ENCODE measurements around the gene ACSL4. TPM values are rescaled to one million over a fixed set of nuclear protein-coding genes. Genes with fewer than 3 reads are reported as not detected.

Gene ACSL4
- total RNA-seq, 1 donor from 2014 or later, result 77.9 TPM

DNA sequence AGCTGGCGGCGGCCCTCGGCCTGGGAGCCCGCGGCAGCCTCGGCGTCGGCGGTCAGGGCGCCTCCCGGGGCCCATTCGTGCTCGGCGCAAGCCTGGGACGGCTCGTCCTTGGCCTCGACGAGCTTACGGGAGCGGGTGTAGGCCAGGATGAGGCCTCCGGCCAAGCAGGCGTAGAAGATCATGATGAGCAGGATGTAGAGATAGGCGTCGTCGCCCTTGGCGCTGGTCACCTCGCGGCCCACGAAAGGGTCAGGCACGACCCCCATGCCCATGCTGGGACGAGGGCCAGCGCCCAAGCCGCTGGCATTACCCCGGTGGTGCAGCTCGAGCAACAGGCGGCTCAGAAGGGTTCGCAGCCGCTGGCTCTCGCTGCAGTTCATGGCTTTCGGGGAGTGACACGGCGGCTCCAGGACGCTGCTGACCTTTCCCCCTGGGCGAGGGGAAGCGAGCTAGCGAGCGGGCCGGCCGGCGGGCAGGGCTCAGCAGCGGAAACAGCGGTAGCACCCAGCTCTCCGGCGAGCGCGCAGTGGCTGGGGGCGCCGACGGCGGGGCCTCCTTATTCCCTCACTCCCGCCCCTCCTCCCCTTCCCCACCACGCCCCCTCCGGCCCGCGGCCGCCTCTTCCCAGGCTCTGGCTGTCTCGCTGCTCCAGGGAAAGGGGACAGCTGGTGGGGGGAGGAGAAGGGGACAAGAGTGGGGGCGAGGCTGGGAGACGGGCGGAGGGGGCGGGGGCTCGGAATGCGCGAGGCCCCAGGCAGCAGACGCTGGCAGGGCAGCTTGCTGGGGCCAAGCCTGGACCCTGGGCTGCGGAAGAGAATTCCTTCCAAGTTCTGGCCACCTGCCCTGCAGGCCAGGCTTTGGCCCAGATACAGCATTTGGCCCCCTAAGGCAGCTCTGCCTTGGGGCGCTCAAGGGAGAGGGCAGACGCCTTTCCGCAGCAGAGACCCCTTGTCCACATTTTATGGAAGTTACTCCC is 108.1 kb downstream of the ACSL4 start, which contains the start of gene KCNE5:
Gene KCNE5, minus strand, starts transcription at position 532 of the 976 bp plus-strand sequence. Its CDS starts 152 bp downstream, at position 380.
- DNase-seq, result peak; percentile 55
- Mint-ChIP-seq H3K9me3 (ENCODE audit: unreplicated experiment) (no peaks in the 10 kb centered on the region), H3K36me3 (ENCODE audit: unreplicated experiment) (peaks cover 5% of the 10 kb centered on the region), H3K4me3 (ENCODE audit: unreplicated experiment) (peak within 1 kb of the TSS; percentile 46), H3K27ac (ENCODE audit: unreplicated experiment) (no peak within 1 kb of the TSS), H3K4me1 (ENCODE audit: low read depth, unreplicated experiment) (peaks cover 4% of the 10 kb centered on the region), H3K27me3 (ENCODE audit: unreplicated experiment) (no peaks in the 10 kb centered on the region)
- TF ChIP-seq, protein P1, sequence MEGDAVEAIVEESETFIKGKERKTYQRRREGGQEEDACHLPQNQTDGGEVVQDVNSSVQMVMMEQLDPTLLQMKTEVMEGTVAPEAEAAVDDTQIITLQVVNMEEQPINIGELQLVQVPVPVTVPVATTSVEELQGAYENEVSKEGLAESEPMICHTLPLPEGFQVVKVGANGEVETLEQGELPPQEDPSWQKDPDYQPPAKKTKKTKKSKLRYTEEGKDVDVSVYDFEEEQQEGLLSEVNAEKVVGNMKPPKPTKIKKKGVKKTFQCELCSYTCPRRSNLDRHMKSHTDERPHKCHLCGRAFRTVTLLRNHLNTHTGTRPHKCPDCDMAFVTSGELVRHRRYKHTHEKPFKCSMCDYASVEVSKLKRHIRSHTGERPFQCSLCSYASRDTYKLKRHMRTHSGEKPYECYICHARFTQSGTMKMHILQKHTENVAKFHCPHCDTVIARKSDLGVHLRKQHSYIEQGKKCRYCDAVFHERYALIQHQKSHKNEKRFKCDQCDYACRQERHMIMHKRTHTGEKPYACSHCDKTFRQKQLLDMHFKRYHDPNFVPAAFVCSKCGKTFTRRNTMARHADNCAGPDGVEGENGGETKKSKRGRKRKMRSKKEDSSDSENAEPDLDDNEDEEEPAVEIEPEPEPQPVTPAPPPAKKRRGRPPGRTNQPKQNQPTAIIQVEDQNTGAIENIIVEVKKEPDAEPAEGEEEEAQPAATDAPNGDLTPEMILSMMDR (IDR thresholded peaks at IDR 0.05; ENCODE audit: partially characterized antibody, unreplicated experiment), result no peak

DNA sequence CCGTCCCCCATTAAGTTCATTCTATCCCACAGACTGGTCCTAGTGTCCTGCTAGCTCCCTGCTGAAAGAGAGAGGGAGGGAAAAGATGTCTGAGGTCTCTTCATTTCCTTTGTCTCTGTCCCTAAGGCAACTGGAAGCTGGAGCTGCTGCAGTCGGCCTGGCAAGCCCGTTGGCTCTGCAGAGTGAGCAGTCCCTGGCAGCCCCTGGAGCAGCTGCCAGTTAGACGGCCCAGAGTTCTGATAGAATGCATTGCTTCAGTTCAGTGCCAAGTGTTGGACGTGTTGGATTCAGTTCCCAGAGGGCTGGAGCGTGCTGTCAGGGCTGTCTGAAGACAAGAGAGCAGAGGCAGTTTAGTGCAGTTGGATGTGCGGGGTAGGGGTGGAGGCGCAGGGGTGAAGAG is 109.1 kb downstream of the ACSL4 start:
- TF ChIP-seq, protein P1 (IDR thresholded peaks at IDR 0.05; ENCODE audit: partially characterized antibody, unreplicated experiment), result no peak
- Mint-ChIP-seq H3K4me3 (ENCODE audit: unreplicated experiment) (no peak overlapping the region), H3K4me1 (ENCODE audit: low read depth, unreplicated experiment) (peaks cover 6% of the 10 kb centered on the region), H3K9me3 (ENCODE audit: unreplicated experiment) (no peaks in the 10 kb centered on the region), H3K27me3 (ENCODE audit: unreplicated experiment) (no peaks in the 10 kb centered on the region), H3K27ac (ENCODE audit: unreplicated experiment) (no peak overlapping the region), H3K36me3 (ENCODE audit: unreplicated experiment) (peaks cover 5% of the 10 kb centered on the region)
- DNase-seq, result no peak

- no peak overlapping the region for H3K4me3 Mint-ChIP-seq (ENCODE audit: unreplicated experiment)
- H3K36me3 Mint-ChIP-seq (ENCODE audit: unreplicated experiment), result no peaks in the 10 kb centered on the region
- no peaks in the 10 kb centered on the region for H3K27me3 Mint-ChIP-seq (ENCODE audit: unreplicated experiment)
- H3K4me1 Mint-ChIP-seq (ENCODE audit: low read depth, unreplicated experiment), result peaks cover 6% of the 10 kb centered on the region
- H3K27ac Mint-ChIP-seq (ENCODE audit: unreplicated experiment), result no peak overlapping the region
- H3K9me3 Mint-ChIP-seq (ENCODE audit: unreplicated experiment), result no peaks in the 10 kb centered on the region
- DNase-seq, result no peak
- TF ChIP-seq, protein P1 (IDR thresholded peaks at IDR 0.05; ENCODE audit: partially characterized antibody, unreplicated experiment), result no peak
These were observed 110.8 kb downstream of the ACSL4 start for GRCh38 chrX:109622270-109622669.

DNA sequence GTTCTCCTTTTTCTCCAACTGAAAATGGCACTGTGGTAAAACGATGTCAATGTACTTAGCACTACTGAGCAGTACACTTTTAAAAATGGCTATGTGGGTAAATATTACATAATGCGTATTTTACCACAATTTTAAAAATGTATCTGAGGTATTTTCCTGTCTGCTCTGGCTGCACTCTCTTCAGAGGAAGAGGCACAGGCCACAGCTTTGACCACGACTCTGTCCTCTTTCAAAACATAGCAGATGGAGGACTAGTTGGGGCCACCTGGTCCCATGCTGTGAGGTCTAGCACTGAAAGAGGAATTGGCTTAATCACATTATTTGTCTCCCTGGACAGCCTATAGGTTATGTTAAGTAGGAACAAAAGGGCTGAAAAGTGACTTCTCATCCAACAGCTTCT is 113.3 kb downstream of the ACSL4 start:
- H3K4me1 Mint-ChIP-seq (ENCODE audit: low read depth, unreplicated experiment), result peaks cover 6% of the 10 kb centered on the region
- peak overlapping the region; percentile 72 for H3K27ac Mint-ChIP-seq (ENCODE audit: unreplicated experiment)
- no peaks in the 10 kb centered on the region for H3K27me3 Mint-ChIP-seq (ENCODE audit: unreplicated experiment)
- TF ChIP-seq, protein P1 (IDR thresholded peaks at IDR 0.05; ENCODE audit: partially characterized antibody, unreplicated experiment), result no peak
- no peak overlapping the region for H3K4me3 Mint-ChIP-seq (ENCODE audit: unreplicated experiment)
- H3K9me3 Mint-ChIP-seq (ENCODE audit: unreplicated experiment), result no peaks in the 10 kb centered on the region
- no peaks in the 10 kb centered on the region for H3K36me3 Mint-ChIP-seq (ENCODE audit: unreplicated experiment)
- peak; percentile 22 for DNase-seq

- Mint-ChIP-seq H3K27ac (ENCODE audit: unreplicated experiment) (no peak overlapping the region), H3K9me3 (ENCODE audit: unreplicated experiment) (no peaks in the 10 kb centered on the region), H3K27me3 (ENCODE audit: unreplicated experiment) (no peaks in the 10 kb centered on the region), H3K4me3 (ENCODE audit: unreplicated experiment) (no peak overlapping the region), H3K36me3 (ENCODE audit: unreplicated experiment) (no peaks in the 10 kb centered on the region), H3K4me1 (ENCODE audit: low read depth, unreplicated experiment) (peaks cover 2% of the 10 kb centered on the region)
- DNase-seq, result no peak
- TF ChIP-seq, protein P1 (IDR thresholded peaks at IDR 0.05; ENCODE audit: partially characterized antibody, unreplicated experiment), result no peak
These were observed 118.1 kb downstream of the ACSL4 start for GRCh38 chrX:109614951-109615350.

Measured in glutamatergic neuron (in vitro differentiated cells).